Right lobe of liver (tissue), 6 donors: ENCODE data around the gene ATP11C. TPM values are rescaled to one million over a fixed set of nuclear protein-coding genes. Genes with fewer than 3 reads are reported as not detected.

Source experiments
- ATAC-seq, 4 donors: fragments of 200-7000 bp; cut with Tn5 transposase; one replicate each; pipeline ENCODE4 v1.9.1; 2020; ENCODE audit warnings: mild to moderate bottlenecking in 4 of 4, moderate library complexity in 4 of 4
- DNase-seq, 3 donors: peaks; one replicate each; pipeline ENCODE4 v3.0.0-alpha.2; 2020
- H3K27ac ChIP-seq, 3 donors: fragments of 200-600 bp; one replicate each; pipeline ENCODE4 v1.8.0; 2022
- H3K27me3 ChIP-seq, 2 donors: fragments of 200-600 bp; one replicate each; pipeline ENCODE4 v1.8.0; 2022
- H3K36me3 ChIP-seq, 4 donors: fragments of 200-600 bp; sonication (generic) in 1 of 4; one replicate each; pipeline versions ENCODE4 v1.5.1 to v1.8.0; 2017 to 2022; ENCODE audit warnings: control low read depth in 1 of 4
- H3K4me1 ChIP-seq, 4 donors: fragments of 200-600 bp; sonication (generic) in 1 of 4; one replicate each; pipeline versions ENCODE4 v1.5.1 to v1.8.0; 2017 to 2022; ENCODE audit warnings: control low read depth in 1 of 4
- H3K4me3 ChIP-seq, 3 donors: fragments of 200-600 bp; one replicate each; pipeline ENCODE4 v1.8.0; 2022
- H3K9me3 ChIP-seq, 4 donors: fragments of 200-600 bp; sonication (generic) in 1 of 4; one replicate each; pipeline versions ENCODE4 v1.5.1 to v1.8.0; 2017 to 2022; ENCODE audit warnings: control low read depth in 1 of 4
- POLR2A ChIP-seq: fragments of 450-650 bp; IDR thresholded peaks from one replicate; pipeline ENCODE4 v1.6.1; 2017; ENCODE audit warnings: antibody characterized with exemption, mild to moderate bottlenecking
- WGBS: methylation state at CpG from one replicate; pipeline ENCODE4 v1.1.6; 2018; ENCODE audit warnings: low coverage, low lambda C conversion rate; ENCODE audit not compliant: insufficient coverage; ENCODE audit errors: missing lambda C conversion rate; 5-methylcytosine and 5-hydroxymethylcytosine counted together
- intact Hi-C, 2 donors: fragments of 100-400 bp; cut with DNase I; formaldehyde crosslinking; loops; one replicate each; pipeline versions ENCODE4 v1.11.2 to v1.14.1; 2022
- total RNA-seq, 6 experiments: library from RNA; depleted of rRNA in 2 of 6; stranded (reverse); fragments of >200 nt in 2 of 6; fragmentation: NEBNext Ultra II Directional in 3 of 6; extraction: Animal tissue kit (Norgen Biotek cat#: 25700) in 3 of 6; gene quantifications; one replicate each; pipeline versions ENCODE4 v1.1.0 to v1.2.4, GENCODE V29; 2016 to 2023
- TF ChIP-seq, protein P1 (sequence below), 4 donors: fragments of 200-600 bp in 3 of 4; fragments of 450-650 bp in 1 of 4; IDR thresholded peaks; one replicate each; pipeline versions ENCODE4 v1.5.1 to v1.8.0; 2016 to 2022; ENCODE audit warnings: antibody characterized with exemption in 4 of 4, mild to moderate bottlenecking in 2 of 4
- donor health status: DM: no; HTN: yes; CAD: no.
- donor health status: DM: no; HTN: no; CAD: no.
- donor health status: DM: no; HTN: no; CAD: no.
- donor health status: DM: no; HTN: yes; CAD: no.
- donor health status: DM: no; HTN: yes; CAD: no.

ATP11C gene
- total RNA-seq, 6 experiments from 2014 or later, result 21.4 to 34.0 (median 29.1) TPM

DNA sequence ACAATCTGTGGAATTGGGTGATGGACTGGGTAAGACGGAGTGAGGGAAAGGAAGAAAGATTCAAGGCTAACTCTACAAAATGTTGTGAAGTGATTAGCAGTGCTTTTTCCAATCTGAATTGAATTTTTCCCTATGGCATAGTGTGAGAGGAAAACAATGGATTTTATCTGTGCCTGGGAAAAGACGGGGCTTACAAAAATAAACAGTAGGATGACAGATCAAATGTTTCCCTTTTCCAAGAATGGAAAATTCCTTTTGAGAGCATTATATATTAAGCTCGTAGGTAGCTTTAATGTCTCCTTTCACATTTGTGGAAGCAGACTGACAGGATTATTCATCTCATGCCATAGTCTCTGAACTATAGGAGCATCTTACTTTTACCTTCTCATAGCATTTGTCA is 27.8 kb downstream of the ATP11C start:
- Histone ChIP-seq H3K27ac (no peak overlapping the region), H3K4me1 (peaks cover 0 to 14% (median 0%) of the 10 kb centered on the region in 4 donors), H3K4me3 (no peak overlapping the region), H3K27me3 (no peaks in the 10 kb centered on the region), H3K9me3 (no peaks in the 10 kb centered on the region), H3K36me3 (no peaks in the 10 kb centered on the region)
- no peak for ATAC-seq
- intact Hi-C loops, result no loop called here
- DNase-seq, result no peak
- TF ChIP-seq, protein P1, sequence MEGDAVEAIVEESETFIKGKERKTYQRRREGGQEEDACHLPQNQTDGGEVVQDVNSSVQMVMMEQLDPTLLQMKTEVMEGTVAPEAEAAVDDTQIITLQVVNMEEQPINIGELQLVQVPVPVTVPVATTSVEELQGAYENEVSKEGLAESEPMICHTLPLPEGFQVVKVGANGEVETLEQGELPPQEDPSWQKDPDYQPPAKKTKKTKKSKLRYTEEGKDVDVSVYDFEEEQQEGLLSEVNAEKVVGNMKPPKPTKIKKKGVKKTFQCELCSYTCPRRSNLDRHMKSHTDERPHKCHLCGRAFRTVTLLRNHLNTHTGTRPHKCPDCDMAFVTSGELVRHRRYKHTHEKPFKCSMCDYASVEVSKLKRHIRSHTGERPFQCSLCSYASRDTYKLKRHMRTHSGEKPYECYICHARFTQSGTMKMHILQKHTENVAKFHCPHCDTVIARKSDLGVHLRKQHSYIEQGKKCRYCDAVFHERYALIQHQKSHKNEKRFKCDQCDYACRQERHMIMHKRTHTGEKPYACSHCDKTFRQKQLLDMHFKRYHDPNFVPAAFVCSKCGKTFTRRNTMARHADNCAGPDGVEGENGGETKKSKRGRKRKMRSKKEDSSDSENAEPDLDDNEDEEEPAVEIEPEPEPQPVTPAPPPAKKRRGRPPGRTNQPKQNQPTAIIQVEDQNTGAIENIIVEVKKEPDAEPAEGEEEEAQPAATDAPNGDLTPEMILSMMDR (IDR thresholded peaks at IDR 0.05), result no peak
- TF ChIP-seq POLR2A, result no peak
- WGBS, result 43% methylated on average over 3 of the region's 3 CpGs

DNA sequence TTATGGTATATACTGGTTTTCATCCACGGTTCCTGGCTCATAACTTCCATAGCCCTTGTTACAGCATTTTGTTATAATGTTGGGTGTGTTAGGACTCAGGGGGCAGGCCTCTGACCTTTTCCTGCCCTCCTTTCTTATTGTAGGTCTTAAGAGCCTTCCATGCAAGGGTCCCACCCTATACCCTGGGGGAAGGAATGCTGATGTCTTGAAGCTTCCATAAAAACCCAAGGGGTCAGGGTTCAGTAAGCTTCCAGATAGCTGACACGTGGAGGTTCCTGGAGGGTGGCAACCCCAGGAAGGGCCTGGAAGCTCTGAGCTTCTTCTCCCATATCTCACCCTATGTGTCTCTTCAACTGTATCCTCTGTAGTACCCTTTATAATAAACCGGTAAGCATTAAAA is 29.6 kb downstream of the ATP11C start:
- Histone ChIP-seq H3K9me3 (no peaks in the 10 kb centered on the region), H3K27me3 (no peaks in the 10 kb centered on the region), H3K4me3 (no peak overlapping the region), H3K36me3 (no peaks in the 10 kb centered on the region), H3K4me1 (peaks cover 0 to 4% (median 0%) of the 10 kb centered on the region in 4 donors), H3K27ac (no peak overlapping the region)
- intact Hi-C loops, result no loop called here
- TF ChIP-seq, protein P1 (IDR thresholded peaks at IDR 0.05), result no peak
- no peak for TF ChIP-seq POLR2A
- 50% methylated on average over 3 of the region's 3 CpGs for WGBS
- ATAC-seq, result no peak
- no peak for DNase-seq

DNA sequence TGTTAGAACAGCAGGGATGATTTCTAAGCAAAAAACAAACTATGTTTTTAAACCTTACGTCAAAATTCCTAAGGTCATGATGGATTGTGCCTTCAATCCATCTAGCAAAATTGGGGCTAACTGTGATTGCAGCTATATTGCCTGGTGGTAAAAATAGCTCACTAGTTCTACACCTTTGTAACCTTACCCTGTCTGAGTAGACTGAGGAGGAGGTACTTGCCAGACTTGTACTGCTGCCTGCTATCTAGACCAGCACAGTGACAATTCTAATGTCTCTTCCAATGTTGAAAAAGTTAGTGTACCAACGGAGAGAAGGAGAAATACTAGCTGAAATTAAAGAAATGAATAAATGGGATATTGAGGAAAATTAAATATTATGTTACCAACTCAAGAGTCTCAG is 30.3 kb downstream of the ATP11C start:
- TF ChIP-seq, protein P1 (IDR thresholded peaks at IDR 0.05), result no peak
- TF ChIP-seq POLR2A, result no peak
- Histone ChIP-seq H3K4me3 (no peak overlapping the region), H3K36me3 (no peaks in the 10 kb centered on the region), H3K4me1 (no peaks in the 10 kb centered on the region), H3K27me3 (no peaks in the 10 kb centered on the region), H3K27ac (no peak overlapping the region), H3K9me3 (no peaks in the 10 kb centered on the region)
- 62% methylated on average over 2 of the region's 2 CpGs for WGBS
- intact Hi-C loops, result no loop called here
- DNase-seq (no peak), ATAC-seq (no peak)

DNA sequence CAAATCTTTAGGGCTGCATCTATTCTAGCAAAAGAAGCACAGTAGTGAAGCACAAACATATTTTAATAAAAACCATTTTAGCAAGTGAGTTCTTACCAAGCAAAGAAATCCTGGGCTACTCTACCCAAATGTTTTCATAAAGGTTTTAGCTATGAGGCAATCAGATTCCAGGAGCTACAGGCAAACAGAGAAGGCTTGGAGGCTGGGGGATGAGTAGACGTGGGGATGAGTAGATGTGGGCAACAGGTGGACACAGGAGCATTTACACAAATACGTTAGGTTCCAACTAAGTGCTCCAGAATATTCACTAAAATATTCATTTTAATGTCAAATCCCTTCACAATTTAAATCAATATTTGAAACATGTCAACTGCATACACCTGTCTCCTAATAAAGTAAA is 34.5 kb downstream of the ATP11C start:
- H3K27me3 ChIP-seq, result no peaks in the 10 kb centered on the region
- 52% methylated on average over 2 of the region's 2 CpGs for WGBS
- no peak overlapping the region for H3K4me3 ChIP-seq
- no peak for TF ChIP-seq POLR2A
- TF ChIP-seq, protein P1 (IDR thresholded peaks at IDR 0.05), result no peak
- H3K36me3 ChIP-seq, result no peaks in the 10 kb centered on the region
- DNase-seq (no peak), ATAC-seq (no peak)
- no peaks in the 10 kb centered on the region for H3K4me1 ChIP-seq
- H3K9me3 ChIP-seq, result no peaks in the 10 kb centered on the region
- H3K27ac ChIP-seq, result no peak overlapping the region
- intact Hi-C loops, result no loop called here

DNA sequence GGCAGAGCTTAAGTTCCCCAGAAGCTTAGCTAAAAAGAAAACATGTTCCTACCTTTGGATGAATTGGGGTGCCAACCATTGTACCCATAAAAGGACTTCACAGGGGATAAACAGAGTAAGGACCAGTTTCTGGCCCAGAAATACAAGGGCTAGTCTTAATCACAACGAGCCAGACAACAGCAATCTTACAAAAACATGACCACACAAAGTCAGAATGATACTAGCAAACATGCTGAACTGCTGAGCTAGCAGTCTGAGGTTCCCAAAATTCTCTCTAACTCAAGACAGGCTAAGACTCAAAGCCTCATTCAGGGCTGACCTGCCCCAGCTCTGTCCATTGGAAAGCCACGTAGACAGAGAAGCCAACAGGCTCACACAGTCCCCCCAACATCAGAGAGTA is 40.3 kb downstream of the ATP11C start:
- H3K27me3 ChIP-seq, result no peaks in the 10 kb centered on the region
- WGBS, result 22% methylated on average over 2 of the region's 2 CpGs
- ATAC-seq (peak in 2 of 4 donors; percentile 40 to 52), DNase-seq (no peak)
- no peak overlapping the region for H3K27ac ChIP-seq
- no peak overlapping the region for H3K4me3 ChIP-seq
- H3K36me3 ChIP-seq, result no peaks in the 10 kb centered on the region
- no peaks in the 10 kb centered on the region for H3K4me1 ChIP-seq
- no peaks in the 10 kb centered on the region for H3K9me3 ChIP-seq
- TF ChIP-seq, protein P1 (IDR thresholded peaks at IDR 0.05), result no peak
- no peak for TF ChIP-seq POLR2A
- intact Hi-C loops, result no loop called here
